Calu3 (cell line): Measurements from ENCODE around the gene MRPS34. TPM values are rescaled to one million over a fixed set of nuclear protein-coding genes. Genes with fewer than 3 reads are reported as not detected.

Source experiments
- BruUV-seq: library from RNA; stranded (reverse); fragments of 400-500 nt; replicated peaks from 2 replicates; lab custom pipeline; 2021; lab: Mats Ljungman, UMichigan
- CTCF ChIA-PET: fragments of 300-600 bp; sonication (Branson Sonifier 250); formaldehyde crosslinking; loops from one replicate; lab custom pipeline; 2022; ENCODE audit warnings: antibody characterized with exemption; lab: Charles Lee
- DNase-seq: peaks from one replicate; pipeline ENCODE4 v3.0.0; 2022
- H3K27ac Mint-ChIP-seq: one replicate; pipeline ENCODE4 v1.8.0; 2022; ENCODE audit warnings: mixed read lengths; ENCODE audit not compliant: unreplicated experiment
- H3K27me3 Mint-ChIP-seq: one replicate; pipeline ENCODE4 v1.8.0; 2022; ENCODE audit warnings: mixed read lengths; ENCODE audit not compliant: unreplicated experiment
- H3K36me3 Mint-ChIP-seq: one replicate; pipeline ENCODE4 v1.8.0; 2022; ENCODE audit warnings: mild to moderate bottlenecking, moderate library complexity, mixed read lengths; ENCODE audit not compliant: insufficient read depth, unreplicated experiment
- H3K4me1 Mint-ChIP-seq: one replicate; pipeline ENCODE4 v1.8.0; 2022; ENCODE audit warnings: mild to moderate bottlenecking, low read depth, mixed read lengths; ENCODE audit not compliant: unreplicated experiment
- H3K4me3 Mint-ChIP-seq: one replicate; pipeline ENCODE4 v1.8.0; 2022; ENCODE audit warnings: mild to moderate bottlenecking, low read depth, moderate library complexity, mixed read lengths; ENCODE audit not compliant: unreplicated experiment
- H3K9me3 Mint-ChIP-seq: one replicate; pipeline ENCODE4 v1.8.0; 2022; ENCODE audit warnings: low read depth, mixed read lengths; ENCODE audit not compliant: unreplicated experiment
- CTCF ChIP-seq: fragments of 200-600 bp; IDR thresholded peaks from one replicate; pipeline ENCODE4 v1.8.0; 2022; ENCODE audit warnings: antibody characterized with exemption; ENCODE audit not compliant: unreplicated experiment
- intact Hi-C: fragments of 100-400 bp; cut with micrococcal nuclease; formaldehyde crosslinking; loops from one replicate; pipeline ENCODE4 v1.10.0; 2022; ENCODE audit not compliant: unreplicated experiment
- total RNA-seq: library from RNA; stranded (reverse); gene quantifications from 2 replicates; pipeline ENCODE4 v1.2.3, GENCODE V29; 2022

Gene MRPS34
- total RNA-seq, 1 experiment from 2014 or later: 135 TPM

- H3K4me1 Mint-ChIP-seq: peaks cover 8% of the 10 kb centered on the region
- no peaks in the 10 kb centered on the region for H3K9me3 Mint-ChIP-seq
- TF ChIP-seq CTCF: no peak
- no TSS peak for BruUV-seq
- H3K4me3 Mint-ChIP-seq: peak overlapping the region; percentile 76
- H3K27ac Mint-ChIP-seq: peak overlapping the region; percentile 39
- CTCF ChIA-PET: interaction anchor here (2.6 kb wide), 1 partner anchor 9 kb away, joined by 19 read pairs; the partner anchor contains the start of genes NUBP2 and SPSB3
- intact Hi-C loops: no loop called here
- no peak for DNase-seq
- no peaks in the 10 kb centered on the region for H3K27me3 Mint-ChIP-seq
- peaks cover 100% of the 10 kb centered on the region for H3K36me3 Mint-ChIP-seq
Observed at GRCh38 chr16:1773703-1774447, 941 bp upstream of the MRPS34 start.

DNA sequence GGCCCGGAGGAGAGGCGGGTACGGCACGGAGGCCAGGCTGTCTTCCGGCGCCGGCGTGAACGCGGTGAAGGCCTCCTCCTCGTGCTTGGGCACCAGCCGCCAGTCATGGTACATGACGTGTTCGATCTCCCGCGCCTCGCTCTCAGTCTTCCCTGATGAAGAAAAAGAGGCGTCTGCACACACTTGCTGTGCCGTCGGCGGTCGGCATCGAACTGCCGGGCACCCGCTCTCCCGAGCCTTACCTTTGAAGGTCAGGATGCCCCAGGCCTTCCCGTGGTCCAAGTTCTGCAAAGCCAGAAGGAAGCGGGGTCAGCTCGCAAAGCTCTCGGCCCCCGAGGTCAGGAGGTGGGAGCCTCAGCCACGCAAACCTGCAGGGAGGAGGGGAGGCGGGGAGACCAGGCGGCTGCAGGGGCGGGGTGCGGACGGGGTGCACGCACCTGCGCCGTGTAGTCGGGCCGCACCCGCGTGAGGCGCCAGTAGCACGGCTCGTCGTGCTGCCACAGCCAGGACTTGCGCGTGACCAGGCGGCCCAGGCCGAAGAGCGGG, 499 bp downstream of the MRPS34 start, which contains the start of gene EME2:
Gene EME2, plus strand, starts transcription at position 449 of the 546 bp plus-strand sequence. CDS start 418 bp downstream, outside the sequence.
- peak; percentile 27 for DNase-seq
- Mint-ChIP-seq H3K36me3 (peaks cover 100% of the 10 kb centered on the region), H3K9me3 (no peaks in the 10 kb centered on the region), H3K4me3 (peak within 1 kb of the TSS; percentile 76), H3K27ac (peak within 1 kb of the TSS; percentile 75), H3K27me3 (no peaks in the 10 kb centered on the region), H3K4me1 (peaks cover 8% of the 10 kb centered on the region)
- CTCF ChIA-PET: interaction anchor here (0.7 to 2.6 kb wide), 2 partner anchors 10 to 67 kb away, joined by 3 to 19 read pairs; partner anchors contain the start of genes MAPK8IP3, NUBP2 and SPSB3
- no TSS peak for BruUV-seq
- TF ChIP-seq CTCF: no peak
- intact Hi-C loops: no loop called here

- H3K4me3 Mint-ChIP-seq: peak overlapping the region; percentile 76
- H3K27me3 Mint-ChIP-seq: no peaks in the 10 kb centered on the region
- CTCF ChIA-PET: no interaction called here
- intact Hi-C loops: no loop called here
- H3K9me3 Mint-ChIP-seq: no peaks in the 10 kb centered on the region
- BruUV-seq: TSS peak; percentile 87
- DNase-seq: no peak
- H3K36me3 Mint-ChIP-seq: peaks cover 97% of the 10 kb centered on the region
- TF ChIP-seq CTCF: no peak
- peaks cover 8% of the 10 kb centered on the region for H3K4me1 Mint-ChIP-seq
- peak overlapping the region; percentile 24 for H3K27ac Mint-ChIP-seq
Observed at GRCh38 chr16:1771864-1772361, 1.0 kb downstream of the MRPS34 start.

- DNase-seq: peak; percentile 90
- intact Hi-C loops: no loop called here
- Mint-ChIP-seq H3K9me3 (no peaks in the 10 kb centered on the region), H3K27ac (peak within 1 kb of the TSS; percentile 56), H3K4me1 (peaks cover 8% of the 10 kb centered on the region), H3K27me3 (no peaks in the 10 kb centered on the region), H3K36me3 (peaks cover 92% of the 10 kb centered on the region), H3K4me3 (peak within 1 kb of the TSS; percentile 76)
- CTCF ChIA-PET: interaction anchor here (0.6 kb wide), 1 partner anchor 93 kb away, joined by 3 read pairs; the partner anchor contains the start of gene JPT2
- no TSS peak for BruUV-seq
- TF ChIP-seq CTCF: no peak
Observed at GRCh38 chr16:1771188-1771863, 1.6 kb downstream of the MRPS34 start, which contains the start of gene NME3. Gene NME3 (minus strand): TSS chr16:1771543. CDS start chr16:1771534, 9 bp downstream.
